Stimulated activated CD8-positive, alpha-beta memory T cell treated with anti-CD3 and anti-CD28 coated beads, Interleukin-7, amount 100 ng/mL, for 4 hours (primary cell): ENCODE results near the gene NEU3.
"Not testable (repeated sequence)": the region's sequence is repeated elsewhere in the genome, so short reads cannot be mapped to it uniquely, and the experiment has no call there.

Source experiments
- DNase-seq, 2 donors: peaks; one replicate each; pipeline ENCODE4 v3.0.0-alpha.2; 2020; ENCODE audit warnings: low read depth in 2 of 2

NEU3 gene

DNA sequence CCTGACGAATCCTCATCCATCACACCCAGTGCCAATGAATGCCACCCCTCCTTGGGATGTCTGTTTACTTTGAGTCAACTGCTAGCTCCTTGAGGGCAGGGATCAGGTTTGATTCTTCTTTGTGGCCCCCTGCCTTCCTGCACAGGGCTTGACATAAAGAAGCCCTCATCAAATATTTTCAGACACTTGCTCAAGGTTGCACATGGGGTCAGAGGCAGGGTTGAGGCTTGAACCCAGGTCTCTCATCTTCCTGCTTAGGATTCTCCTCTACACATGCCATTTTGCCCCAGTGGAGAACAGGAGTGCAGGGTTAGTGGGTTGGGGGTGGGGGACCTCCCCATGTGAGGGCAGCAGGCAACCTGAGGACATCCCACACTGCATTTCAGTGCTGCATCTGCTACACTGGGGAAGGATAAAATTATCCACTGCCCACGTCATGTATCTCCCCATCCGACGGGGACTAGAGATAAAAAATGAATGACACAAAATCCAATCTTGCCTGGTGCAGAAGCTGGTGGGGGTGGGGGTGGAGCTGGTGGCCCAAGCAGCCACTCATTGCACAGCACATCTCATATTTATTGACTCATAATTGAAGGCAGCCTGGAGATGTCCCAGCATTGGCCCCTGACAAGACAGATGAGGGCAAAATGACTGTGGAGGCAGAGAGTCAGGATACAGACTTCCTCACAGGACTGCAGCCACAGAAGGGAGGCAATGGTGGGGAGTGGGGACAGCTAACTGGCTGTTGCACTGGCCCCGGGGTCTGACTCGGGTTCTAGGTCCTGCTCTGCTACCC lies 41.3 kb downstream of the NEU3 start:
- DNase-seq = no peak

DNA sequence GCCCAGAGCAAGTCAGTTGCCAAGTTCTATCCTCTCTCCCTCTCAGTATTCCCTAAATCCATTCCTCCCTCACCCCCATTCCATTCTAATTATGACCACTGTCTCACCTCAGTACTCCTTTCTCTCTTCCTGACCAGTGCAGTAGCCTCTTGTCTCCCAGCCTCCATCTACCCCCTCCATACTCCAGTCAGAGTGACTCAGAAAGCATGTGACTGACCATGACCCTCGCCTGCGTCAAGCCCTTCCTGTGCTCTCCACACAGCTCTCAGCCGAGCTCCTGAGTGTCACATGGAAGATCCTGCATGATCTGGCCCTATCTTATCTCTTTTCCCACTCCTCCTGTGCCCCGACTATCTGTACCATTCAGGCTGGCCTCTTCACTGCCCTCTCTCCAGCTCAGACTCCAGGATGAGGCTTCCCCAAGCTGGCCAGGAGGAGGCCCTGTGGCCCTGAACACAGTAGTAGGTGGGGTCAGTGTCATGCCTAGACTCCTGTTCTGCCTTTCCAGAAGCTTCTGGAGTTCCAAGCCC lies 42.6 kb downstream of the NEU3 start:
- DNase-seq = no peak

DNA sequence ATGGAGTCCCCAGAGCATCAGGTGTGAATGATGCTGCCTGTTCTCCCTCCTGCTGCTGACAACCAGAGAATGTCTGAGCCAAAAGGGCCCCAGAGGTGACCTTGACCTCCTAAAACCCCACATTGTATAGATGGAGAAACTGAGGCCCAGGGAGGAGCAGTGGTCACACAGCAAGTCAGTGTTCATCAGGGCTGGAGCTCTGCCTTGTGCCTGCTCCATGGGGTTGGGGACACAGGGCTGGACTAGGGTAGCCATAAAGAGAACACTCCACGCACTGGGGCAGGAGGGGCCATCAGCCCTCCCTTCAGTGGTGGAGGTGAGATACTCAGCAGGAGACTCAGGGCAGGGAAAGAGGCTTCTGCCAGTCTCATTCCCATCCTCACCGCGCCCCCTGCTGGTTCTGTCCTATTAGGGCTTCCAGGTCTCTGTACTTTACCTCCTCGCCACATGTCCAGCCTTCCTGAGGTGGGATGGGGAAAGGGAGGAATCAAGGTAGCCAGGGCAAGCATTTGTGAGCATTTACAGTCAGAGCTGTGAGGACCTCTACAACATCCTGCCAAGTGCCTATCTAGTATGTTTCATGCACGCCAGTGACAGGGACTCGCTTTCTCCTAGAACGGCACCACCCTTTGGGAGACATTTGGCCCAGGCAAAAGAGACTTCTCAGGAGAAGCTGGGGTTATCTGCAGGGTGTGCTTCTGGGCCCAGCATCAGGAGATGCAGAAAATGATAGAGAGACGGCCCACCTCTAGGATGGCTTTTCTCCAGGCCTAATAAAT lies 43.2 kb downstream of the NEU3 start:
- peak; percentile 16 to 17 for DNase-seq

DNA sequence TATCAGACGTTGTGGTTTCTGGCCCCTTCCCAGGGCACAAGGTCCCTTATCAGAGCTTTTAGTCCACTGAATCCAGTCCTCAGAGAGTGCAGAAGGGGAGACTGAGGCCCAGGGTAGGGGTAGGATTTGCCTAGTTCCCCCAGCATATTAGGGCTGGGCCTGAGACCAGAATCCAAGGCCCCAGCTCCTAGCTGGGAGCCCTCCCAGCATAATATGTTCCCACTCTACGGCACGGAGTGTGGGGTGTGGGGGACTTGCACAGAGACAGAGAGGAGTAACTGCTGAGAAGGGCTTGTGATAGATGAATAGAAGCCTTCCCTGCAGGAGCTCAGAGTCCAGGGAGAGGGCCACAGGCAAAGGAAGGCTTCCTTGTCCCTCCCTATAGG lies 43.8 kb downstream of the NEU3 start:
- DNase-seq = no peak

DNA sequence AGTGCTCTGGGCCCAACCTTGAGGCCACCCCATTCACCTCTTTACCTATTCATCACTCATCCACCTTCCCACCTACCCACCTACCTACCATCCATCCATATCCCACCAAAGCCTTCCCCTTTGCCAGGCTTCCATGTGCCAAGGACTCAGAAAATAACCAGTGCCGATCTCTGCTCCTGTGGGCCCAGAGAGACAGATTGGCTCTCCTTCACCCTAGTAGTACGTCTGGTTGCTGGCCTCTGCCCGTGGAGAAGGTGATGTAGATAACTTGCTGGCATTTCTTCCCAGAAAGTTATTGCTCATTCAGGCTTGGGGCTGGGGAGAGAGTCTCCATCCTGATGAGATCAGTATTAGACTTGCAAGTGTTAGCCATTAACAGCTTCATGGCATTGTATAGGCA lies 45.2 kb downstream of the NEU3 start:
- DNase-seq = no peak

DNA sequence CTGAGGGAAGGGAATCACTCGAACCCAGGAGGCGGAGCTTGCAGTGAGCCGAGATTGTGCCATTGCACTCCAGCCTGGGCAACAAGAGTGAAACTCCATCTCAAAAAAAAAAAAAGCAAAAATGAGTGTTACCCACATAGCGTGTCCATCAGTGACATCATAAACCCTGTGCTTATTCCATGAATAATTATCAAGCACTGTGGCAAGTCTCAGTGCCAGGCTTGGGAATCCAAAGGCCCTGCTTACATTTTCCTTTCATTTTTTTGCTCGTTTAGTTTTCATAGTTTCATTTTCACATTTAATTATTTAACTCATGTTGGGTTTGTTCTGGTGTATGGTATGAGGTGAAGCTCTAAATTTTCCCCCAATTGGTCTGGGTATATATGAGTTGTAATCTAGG lies 46.5 kb downstream of the NEU3 start:
- no peak for DNase-seq

DNA sequence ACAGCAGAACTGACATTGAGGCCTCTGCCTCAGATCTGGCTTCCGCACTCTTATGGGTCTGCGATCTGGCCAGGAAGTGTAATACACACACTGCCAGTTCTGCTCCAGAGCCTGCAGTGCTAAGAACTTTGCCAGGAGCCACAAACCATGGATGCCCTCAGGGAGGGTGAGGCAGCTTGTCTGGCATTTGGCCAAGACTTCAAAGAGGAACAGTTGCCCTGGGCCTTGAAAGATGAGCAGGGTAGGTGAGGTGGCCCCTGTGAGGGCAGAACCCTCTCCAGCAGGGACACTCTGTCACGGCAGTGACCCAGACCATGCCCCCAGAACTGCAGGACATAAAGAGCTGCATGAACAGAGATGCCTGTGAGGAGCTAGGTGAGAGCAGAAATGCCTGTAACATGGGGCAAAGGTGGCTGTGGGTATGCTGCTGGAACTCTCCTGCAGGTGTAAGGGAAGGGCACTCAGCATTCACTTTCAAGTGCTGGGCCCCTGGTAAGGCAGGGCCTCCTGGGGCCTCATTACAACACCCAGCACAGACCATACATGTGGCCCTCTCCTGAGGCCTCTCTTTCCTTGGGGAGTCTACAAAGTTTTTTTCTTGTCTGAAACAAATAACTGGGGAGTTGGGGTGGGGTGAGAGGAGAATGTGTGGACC lies 47.3 kb downstream of the NEU3 start:
- no peak for DNase-seq

DNA sequence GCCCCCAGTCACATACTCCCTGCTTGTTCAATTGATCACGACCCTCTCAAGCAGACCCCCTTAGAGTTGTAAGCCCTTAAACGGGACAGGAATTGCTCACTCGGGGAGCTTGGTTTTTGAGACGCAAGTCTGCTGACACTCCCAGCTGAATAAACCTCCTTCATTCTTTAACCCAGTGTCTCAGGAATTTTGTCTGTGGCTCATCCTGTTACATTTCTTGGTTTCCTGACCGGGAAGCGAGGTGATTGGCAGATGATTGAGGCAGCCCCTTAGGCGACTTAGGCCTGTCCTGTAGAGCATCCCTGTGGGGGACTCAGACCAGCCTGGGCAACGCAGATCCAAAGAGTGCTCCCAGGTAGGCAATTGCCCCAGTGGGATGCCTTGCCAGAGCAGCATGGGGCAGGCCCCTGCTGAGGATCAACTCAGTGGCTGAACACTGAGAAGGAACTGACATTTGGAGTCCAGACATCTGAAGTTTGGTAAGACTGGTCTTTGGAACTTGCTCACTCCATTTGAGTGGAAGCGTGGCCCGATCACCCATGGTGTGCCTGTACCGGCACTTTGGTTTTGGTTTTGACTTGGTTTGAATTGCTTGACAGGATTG lies 51.5 kb downstream of the NEU3 start:
- no peak for DNase-seq

DNA sequence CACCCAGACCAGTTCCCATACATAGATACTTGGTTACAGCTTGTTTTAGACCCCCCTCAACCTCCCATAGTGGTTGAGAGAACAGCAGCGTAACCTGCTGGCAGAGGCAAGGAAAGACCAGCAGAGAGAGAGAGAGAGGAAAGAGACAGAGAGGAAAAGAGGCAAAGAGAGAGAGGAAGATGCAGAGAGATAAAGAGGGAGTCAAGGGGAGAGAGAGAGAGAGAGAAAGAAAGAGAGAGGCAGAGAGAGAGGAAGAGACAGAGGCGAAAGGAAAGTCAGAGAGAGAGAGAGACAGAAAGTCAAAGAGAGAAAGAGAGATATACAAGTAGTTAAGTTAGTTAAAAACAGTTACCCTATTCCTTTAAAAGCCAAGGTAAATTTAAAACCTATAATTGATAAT lies 52.5 kb downstream of the NEU3 start:
- DNase-seq = no peak

DNA sequence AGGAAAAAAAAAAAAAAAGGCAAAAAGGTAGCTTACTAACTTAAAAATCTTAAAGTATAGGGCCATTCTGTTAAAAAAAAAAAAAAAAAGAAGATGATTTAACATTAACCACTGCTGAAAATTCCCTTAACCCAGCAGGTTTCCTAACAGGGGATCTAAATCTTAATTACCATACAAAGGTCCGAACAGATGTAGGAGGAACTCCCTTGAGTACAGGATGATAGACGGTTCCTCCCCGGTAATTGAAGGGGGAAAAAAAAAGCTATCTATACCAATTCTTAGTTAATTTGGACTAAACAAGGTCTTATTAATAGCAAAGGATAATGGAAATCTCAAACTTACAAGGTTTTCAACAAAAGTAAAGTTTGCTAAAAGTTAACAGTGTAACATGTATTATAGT lies 53.1 kb downstream of the NEU3 start:
- not testable (repeated sequence) for DNase-seq

DNA sequence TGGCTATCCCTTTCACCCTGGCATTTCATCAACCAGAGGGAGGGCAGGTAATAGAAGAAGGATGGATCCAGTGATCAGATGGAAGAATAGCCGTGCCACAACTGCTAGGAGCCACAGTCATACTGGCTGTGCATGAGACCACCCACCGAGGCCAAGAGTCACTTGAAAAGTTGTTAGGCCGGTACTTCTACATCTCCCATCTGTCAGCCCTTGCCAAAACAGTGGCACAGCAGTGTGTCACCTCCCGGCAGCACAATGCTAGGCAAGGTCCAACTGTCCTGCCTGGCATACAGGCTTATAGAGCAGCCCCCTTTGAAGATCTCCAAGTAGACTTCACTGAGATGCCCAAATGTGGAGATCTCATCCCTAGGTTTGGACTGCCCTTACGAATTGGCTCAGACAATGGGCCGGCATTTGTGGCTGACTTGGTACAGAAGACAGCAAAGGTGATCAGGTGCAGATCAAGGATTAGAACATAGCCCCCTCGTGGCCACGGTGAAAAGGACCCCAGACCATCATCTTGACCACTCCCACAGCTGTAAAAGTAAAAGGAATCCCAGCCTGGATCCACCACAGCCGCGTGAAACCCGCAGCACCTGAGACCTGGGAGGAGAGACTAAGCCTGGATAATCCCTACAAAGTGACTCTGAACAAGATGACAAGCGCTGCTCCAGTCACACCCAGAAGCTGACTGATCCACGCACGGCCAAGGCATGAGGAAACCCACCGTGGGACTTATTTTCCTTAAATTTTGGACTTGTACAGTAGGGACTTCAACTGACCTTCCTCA lies 55.8 kb downstream of the NEU3 start:
- DNase-seq = not testable (repeated sequence)

DNA sequence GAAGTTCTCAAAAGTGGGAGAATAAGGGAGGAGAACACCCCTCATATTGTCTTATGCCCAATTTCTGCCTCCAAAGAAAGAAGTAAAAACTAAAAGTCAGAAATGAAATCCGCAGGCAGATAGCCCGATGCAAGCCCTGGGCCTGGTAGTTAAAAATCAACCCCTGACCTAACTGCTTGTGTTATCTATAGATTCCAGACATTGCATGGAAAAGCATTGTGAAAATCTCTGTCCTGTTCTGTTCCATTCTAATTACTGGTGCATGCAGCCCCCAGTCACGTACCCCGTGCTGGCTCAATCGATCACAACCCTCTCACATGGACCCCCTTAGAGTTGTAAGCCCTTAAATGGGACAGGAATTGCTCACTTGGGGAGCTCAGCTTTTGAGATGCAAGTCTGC lies 57.9 kb downstream of the NEU3 start:
- DNase-seq = not testable (repeated sequence)

DNA sequence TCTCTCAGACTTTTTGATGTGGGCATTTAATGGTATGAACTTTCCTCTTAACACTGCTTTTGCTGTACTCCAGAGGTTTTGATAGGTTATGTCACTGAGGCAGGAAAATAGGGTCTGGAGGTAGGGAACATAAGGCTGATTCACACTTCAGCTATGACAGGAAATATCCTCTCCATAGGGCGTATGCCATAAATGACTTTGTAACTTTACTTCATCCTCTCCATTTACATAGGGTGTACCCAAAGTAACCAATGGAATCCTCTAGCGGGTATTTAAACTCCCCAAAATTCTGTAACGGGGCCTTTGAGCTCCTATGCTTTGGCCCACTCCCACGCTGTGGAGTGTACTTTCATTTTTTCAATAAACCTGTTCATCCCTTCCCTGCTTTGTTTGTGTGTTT lies 58.5 kb downstream of the NEU3 start:
- DNase-seq = no peak

DNA sequence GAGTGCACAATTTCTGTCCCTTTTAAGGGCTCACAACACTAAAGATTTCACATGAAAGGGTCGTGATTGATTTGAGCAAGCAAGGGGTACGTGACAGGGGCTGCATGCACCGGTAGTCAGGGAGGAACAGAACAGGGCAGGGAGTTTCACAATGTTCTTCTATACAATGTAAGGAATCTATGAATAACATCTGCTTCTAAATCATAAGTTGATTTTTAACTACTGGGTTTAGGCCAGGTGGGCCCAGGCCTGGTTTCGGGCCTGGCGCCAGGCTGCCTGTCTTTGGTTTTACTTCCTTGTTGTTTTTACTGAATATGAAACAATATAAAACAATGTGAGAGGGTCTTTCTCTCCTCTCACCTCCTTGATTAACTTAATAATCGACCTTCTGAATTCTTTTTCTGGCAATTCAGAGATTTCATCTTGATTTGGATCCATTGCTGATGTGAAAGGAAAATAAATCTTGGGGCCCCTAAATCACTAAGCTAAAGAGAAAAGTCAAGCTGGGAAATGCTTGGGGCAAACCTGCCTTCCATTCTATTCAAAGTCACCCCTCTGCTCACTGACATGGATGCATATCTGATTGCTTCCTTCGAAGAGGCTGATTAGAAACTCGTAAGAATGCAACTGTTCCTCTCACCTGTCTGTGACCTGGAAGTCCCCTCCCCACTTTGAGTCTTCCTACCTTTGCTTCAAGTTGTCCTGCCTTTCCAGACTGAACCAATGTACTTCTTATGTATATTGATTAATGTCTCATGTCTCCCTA lies 61.0 kb downstream of the NEU3 start:
- DNase-seq = not testable (repeated sequence)

DNA sequence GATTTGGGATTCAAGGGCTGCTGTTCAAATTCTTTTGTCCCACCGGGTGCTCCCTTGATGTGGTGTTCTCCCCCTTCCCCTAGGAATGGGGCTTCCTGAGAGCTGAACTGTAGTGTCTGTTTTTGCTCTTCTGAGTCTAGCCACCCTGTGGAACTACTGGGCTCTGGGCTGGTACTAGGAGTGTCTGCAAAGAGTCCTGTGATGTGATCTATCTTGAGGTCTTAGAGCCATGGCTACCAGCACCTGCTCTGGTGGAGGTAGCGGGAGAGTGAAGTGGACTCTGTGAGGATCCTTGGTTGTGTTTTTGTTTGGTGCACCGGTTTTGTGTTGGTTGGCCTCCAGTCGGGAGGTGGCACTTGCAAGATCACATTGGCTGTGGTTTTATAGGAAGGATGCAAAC lies 61.8 kb downstream of the NEU3 start:
- no peak for DNase-seq

DNA sequence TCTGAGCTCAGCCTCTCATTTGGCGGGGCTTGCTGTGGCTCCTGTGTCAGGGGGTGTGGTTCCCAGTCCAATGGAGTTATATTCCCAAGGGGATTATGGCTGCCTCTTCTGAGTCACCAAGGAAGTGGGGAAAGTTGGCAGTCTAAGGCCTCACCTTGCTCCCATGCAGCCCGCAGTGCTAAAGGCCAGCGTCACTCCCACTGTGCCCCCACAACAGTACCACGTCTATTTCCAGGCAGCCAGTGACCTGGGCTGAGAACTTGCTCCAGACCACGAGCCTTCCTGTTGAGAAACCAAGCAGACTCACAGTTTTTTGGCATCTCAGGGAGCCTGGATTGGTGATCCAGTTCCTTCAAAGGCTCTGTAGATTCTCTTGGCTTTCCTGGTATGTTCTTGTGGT lies 62.3 kb downstream of the NEU3 start:
- DNase-seq = no peak

DNA sequence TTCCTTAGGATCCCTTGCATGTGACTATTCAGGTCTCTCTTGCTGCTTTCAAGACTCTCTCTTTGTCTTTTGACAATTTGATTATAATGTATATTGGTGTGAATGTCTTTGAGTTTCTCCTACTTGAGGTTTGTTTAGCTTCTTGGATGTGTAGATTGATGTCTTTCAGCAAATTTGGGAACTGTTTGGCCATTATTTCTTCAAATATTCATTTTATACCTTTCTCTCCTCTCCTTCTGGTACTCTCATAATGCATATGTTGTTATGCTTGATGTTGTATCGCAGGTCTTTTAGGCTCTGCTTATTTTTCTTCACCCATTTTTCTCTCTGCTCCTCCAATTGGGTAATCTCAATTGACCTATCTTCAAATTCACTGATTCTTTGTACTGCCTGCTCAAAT lies 63.7 kb downstream of the NEU3 start:
- no peak for DNase-seq

DNA sequence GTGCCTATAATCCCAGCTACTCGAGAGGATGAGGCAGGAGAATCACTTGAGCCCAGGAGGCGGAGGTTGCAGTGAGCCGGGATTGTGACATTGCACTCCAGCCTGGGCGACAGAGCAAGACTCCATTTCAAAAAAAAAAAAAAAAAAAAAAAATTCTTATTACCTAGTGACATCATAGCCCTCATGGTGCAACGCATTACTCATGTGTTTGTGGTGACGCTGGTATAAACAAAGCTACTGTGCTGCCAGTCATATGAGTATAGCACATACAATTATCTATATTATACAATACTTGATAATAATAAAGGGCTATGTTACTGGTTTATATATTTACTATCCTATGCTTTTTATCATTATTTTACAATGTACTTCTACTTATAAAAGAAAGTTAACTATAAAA lies 66.8 kb downstream of the NEU3 start:
- DNase-seq = no peak

DNA sequence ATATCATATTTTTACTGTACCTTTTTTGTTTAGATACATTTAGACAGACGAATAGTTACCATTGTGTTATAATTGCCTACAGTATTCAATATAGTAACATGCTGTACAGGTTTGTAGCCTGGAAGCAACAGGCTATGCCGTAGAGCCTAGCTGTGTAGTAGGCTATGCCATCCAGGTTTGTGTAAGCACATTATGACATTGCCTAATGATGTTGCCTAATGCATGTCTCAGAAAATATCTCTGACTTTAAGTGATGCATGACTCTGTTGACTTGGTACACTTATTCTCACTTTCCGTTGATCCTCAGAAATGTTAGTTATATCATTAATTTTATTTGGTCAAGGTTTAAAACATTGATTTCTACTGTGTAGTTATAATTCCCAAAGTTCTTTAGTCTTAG lies 68.1 kb downstream of the NEU3 start:
- no peak for DNase-seq

DNA sequence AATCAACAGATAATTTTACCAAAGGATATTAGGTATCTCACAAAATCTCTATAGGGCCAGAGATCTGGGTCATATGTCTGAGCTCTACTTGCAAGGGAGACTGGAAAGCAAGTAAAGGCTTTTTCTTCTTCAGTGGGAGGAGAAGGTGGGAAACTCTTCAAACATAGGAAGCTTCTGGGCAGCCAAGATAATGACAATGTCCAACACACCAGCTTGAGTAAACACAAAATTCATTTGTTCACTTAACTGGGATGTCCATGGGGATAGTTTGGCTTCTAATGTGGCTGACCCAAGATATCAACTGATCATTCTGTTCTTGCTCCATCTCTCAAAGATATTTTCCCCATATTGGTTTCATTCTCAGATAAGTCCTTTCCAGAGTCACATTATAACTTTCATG lies 70.6 kb downstream of the NEU3 start:
- no peak for DNase-seq
